Activated naive CD4-positive, alpha-beta T cell treated with anti-CD3 and anti-CD28 coated beads for 36 hours (primary cell): ENCODE results near the gene TAF4B. TPM values are rescaled to one million over a fixed set of nuclear protein-coding genes. Genes with fewer than 3 reads are reported as not detected.
A peak's percentile ranks its signal among the peaks of the same experiment; 100 is the strongest.

Experiments
- CTCF ChIA-PET: fragments of 350-600 bp; sonication (Branson Sonifier 250); formaldehyde crosslinking; loops from one replicate; lab custom pipeline; 2021; ENCODE audit warnings: antibody characterized with exemption; lab: Charles Lee
- DNase-seq: peaks from one replicate; pipeline ENCODE4 v3.0.0-alpha.2; 2020
- H3K27ac Mint-ChIP-seq: one replicate; pipeline ENCODE4 v1.8.0; 2021; ENCODE audit warnings: mild to moderate bottlenecking, mixed read lengths
- H3K27me3 Mint-ChIP-seq: one replicate; pipeline ENCODE4 v1.8.0; 2021; ENCODE audit warnings: low read depth, mixed read lengths
- H3K36me3 Mint-ChIP-seq: one replicate; pipeline ENCODE4 v1.8.0; 2021; ENCODE audit warnings: low read depth, mixed read lengths
- H3K4me1 Mint-ChIP-seq: one replicate; pipeline ENCODE4 v1.8.0; 2021; ENCODE audit warnings: low read depth, mixed read lengths
- H3K4me3 Mint-ChIP-seq: one replicate; pipeline ENCODE4 v1.8.0; 2021; ENCODE audit warnings: mild to moderate bottlenecking, moderate library complexity, mixed read lengths
- H3K9me3 Mint-ChIP-seq: one replicate; pipeline ENCODE4 v1.8.0; 2021; ENCODE audit warnings: mixed read lengths
- intact Hi-C: fragments of 100-400 bp; cut with micrococcal nuclease; formaldehyde crosslinking; loops from one replicate; pipeline ENCODE4 v1.15.1; 2023
- total RNA-seq, 2 experiments: library from RNA; stranded (reverse); gene quantifications; one replicate each; pipeline ENCODE4 v1.2.3, GENCODE V29; 2021

TAF4B gene
- total RNA-seq, 2 experiments from 2014 or later: 15.9 to 16.3 TPM

- intact Hi-C loops: loop anchor here (1.0 kb wide), 1 partner anchor 244 kb away; no protein-coding TSS in a partner anchor
- no peak overlapping the region for H3K27ac Mint-ChIP-seq
- peak; percentile 36 for DNase-seq
- CTCF ChIA-PET: interaction anchor here (0.7 to 2.5 kb wide), 3 partner anchors 15 to 247 kb away, joined by 3 to 5 read pairs (median 4); no protein-coding TSS in a partner anchor
- H3K36me3 Mint-ChIP-seq: no peaks in the 10 kb centered on the region
- no peaks in the 10 kb centered on the region for H3K4me1 Mint-ChIP-seq
- no peaks in the 10 kb centered on the region for H3K27me3 Mint-ChIP-seq
- H3K9me3 Mint-ChIP-seq: no peaks in the 10 kb centered on the region
- no peak overlapping the region for H3K4me3 Mint-ChIP-seq
These were observed 179.1 kb downstream of the TAF4B start for GRCh38 chr18:26405190-26405801.

GRCh38 chr18:26406324-26406723 lies 180.1 kb downstream of the TAF4B start:
- Mint-ChIP-seq H3K27me3 (no peaks in the 10 kb centered on the region), H3K27ac (no peak overlapping the region), H3K9me3 (no peaks in the 10 kb centered on the region), H3K4me1 (no peaks in the 10 kb centered on the region), H3K36me3 (no peaks in the 10 kb centered on the region), H3K4me3 (no peak overlapping the region)
- no peak for DNase-seq
- CTCF ChIA-PET: interaction anchor here (0.6 to 2.5 kb wide), 4 partner anchors 22 to 246 kb away, joined by 3 to 5 read pairs (median 3); no protein-coding TSS in a partner anchor
- intact Hi-C loops: no loop called here

GRCh38 chr18:26406854-26407517 lies 180.7 kb downstream of the TAF4B start:
- no peaks in the 10 kb centered on the region for H3K4me1 Mint-ChIP-seq
- H3K27ac Mint-ChIP-seq: no peak overlapping the region
- H3K36me3 Mint-ChIP-seq: no peaks in the 10 kb centered on the region
- CTCF ChIA-PET: interaction anchor here (0.6 to 0.7 kb wide), 2 partner anchors 183 to 208 kb away, joined by 3 read pairs; no protein-coding TSS in a partner anchor
- H3K27me3 Mint-ChIP-seq: no peaks in the 10 kb centered on the region
- DNase-seq: no peak
- intact Hi-C loops: no loop called here
- H3K9me3 Mint-ChIP-seq: no peaks in the 10 kb centered on the region
- H3K4me3 Mint-ChIP-seq: no peak overlapping the region

- Mint-ChIP-seq H3K36me3 (no peaks in the 10 kb centered on the region), H3K27ac (no peak overlapping the region), H3K4me1 (no peaks in the 10 kb centered on the region), H3K27me3 (no peaks in the 10 kb centered on the region), H3K9me3 (no peaks in the 10 kb centered on the region), H3K4me3 (no peak overlapping the region)
- CTCF ChIA-PET: no interaction called here
- intact Hi-C loops: no loop called here
- no peak for DNase-seq
These were observed 181.7 kb downstream of the TAF4B start for GRCh38 chr18:26407736-26408601.

- no peak overlapping the region for H3K4me3 Mint-ChIP-seq
- no peaks in the 10 kb centered on the region for H3K4me1 Mint-ChIP-seq
- no peaks in the 10 kb centered on the region for H3K9me3 Mint-ChIP-seq
- no peaks in the 10 kb centered on the region for H3K36me3 Mint-ChIP-seq
- DNase-seq: no peak
- no peaks in the 10 kb centered on the region for H3K27me3 Mint-ChIP-seq
- no peak overlapping the region for H3K27ac Mint-ChIP-seq
- CTCF ChIA-PET: interaction anchor here (0.9 kb wide), 1 partner anchor 25 kb away, joined by 3 read pairs; no protein-coding TSS in a partner anchor
- intact Hi-C loops: no loop called here
These were observed 182.8 kb downstream of the TAF4B start for GRCh38 chr18:26409091-26409490.

GRCh38 chr18:26414901-26415440 lies 188.7 kb downstream of the TAF4B start:
- Mint-ChIP-seq H3K27me3 (no peaks in the 10 kb centered on the region), H3K4me3 (no peak overlapping the region), H3K9me3 (no peaks in the 10 kb centered on the region), H3K27ac (no peak overlapping the region), H3K36me3 (no peaks in the 10 kb centered on the region), H3K4me1 (no peaks in the 10 kb centered on the region)
- intact Hi-C loops: no loop called here
- no peak for DNase-seq
- CTCF ChIA-PET: no interaction called here

GRCh38 chr18:26415631-26416030 lies 189.4 kb downstream of the TAF4B start:
- intact Hi-C loops: no loop called here
- Mint-ChIP-seq H3K9me3 (no peaks in the 10 kb centered on the region), H3K27me3 (no peaks in the 10 kb centered on the region), H3K27ac (no peak overlapping the region), H3K36me3 (no peaks in the 10 kb centered on the region), H3K4me3 (no peak overlapping the region), H3K4me1 (no peaks in the 10 kb centered on the region)
- no peak for DNase-seq
- CTCF ChIA-PET: no interaction called here

GRCh38 chr18:26416652-26417150 lies 190.5 kb downstream of the TAF4B start:
- no peak overlapping the region for H3K27ac Mint-ChIP-seq
- no peak overlapping the region for H3K4me3 Mint-ChIP-seq
- no peaks in the 10 kb centered on the region for H3K4me1 Mint-ChIP-seq
- no peaks in the 10 kb centered on the region for H3K27me3 Mint-ChIP-seq
- intact Hi-C loops: no loop called here
- H3K9me3 Mint-ChIP-seq: no peaks in the 10 kb centered on the region
- H3K36me3 Mint-ChIP-seq: no peaks in the 10 kb centered on the region
- no peak for DNase-seq
- CTCF ChIA-PET: no interaction called here

GRCh38 chr18:26417190-26417589 lies 190.9 kb downstream of the TAF4B start:
- no peaks in the 10 kb centered on the region for H3K36me3 Mint-ChIP-seq
- H3K27me3 Mint-ChIP-seq: no peaks in the 10 kb centered on the region
- no peaks in the 10 kb centered on the region for H3K4me1 Mint-ChIP-seq
- intact Hi-C loops: no loop called here
- no peak overlapping the region for H3K27ac Mint-ChIP-seq
- no peak overlapping the region for H3K4me3 Mint-ChIP-seq
- no peaks in the 10 kb centered on the region for H3K9me3 Mint-ChIP-seq
- no peak for DNase-seq
- CTCF ChIA-PET: interaction anchor here (0.7 kb wide), 1 partner anchor 474 kb away, joined by 3 read pairs; no protein-coding TSS in a partner anchor

- intact Hi-C loops: no loop called here
- CTCF ChIA-PET: no interaction called here
- Mint-ChIP-seq H3K27me3 (no peaks in the 10 kb centered on the region), H3K4me1 (no peaks in the 10 kb centered on the region), H3K4me3 (no peak overlapping the region), H3K36me3 (no peaks in the 10 kb centered on the region), H3K27ac (no peak overlapping the region), H3K9me3 (no peaks in the 10 kb centered on the region)
- DNase-seq: no peak
These were observed 192.0 kb downstream of the TAF4B start for GRCh38 chr18:26418225-26418624.

GRCh38 chr18:26419746-26420145 lies 193.5 kb downstream of the TAF4B start:
- Mint-ChIP-seq H3K4me3 (no peak overlapping the region), H3K9me3 (no peaks in the 10 kb centered on the region), H3K27ac (no peak overlapping the region), H3K36me3 (no peaks in the 10 kb centered on the region), H3K4me1 (no peaks in the 10 kb centered on the region), H3K27me3 (no peaks in the 10 kb centered on the region)
- intact Hi-C loops: no loop called here
- CTCF ChIA-PET: no interaction called here
- DNase-seq: no peak

- no peak overlapping the region for H3K4me3 Mint-ChIP-seq
- no peaks in the 10 kb centered on the region for H3K36me3 Mint-ChIP-seq
- H3K4me1 Mint-ChIP-seq: no peaks in the 10 kb centered on the region
- no peaks in the 10 kb centered on the region for H3K27me3 Mint-ChIP-seq
- no peak overlapping the region for H3K27ac Mint-ChIP-seq
- DNase-seq: no peak
- intact Hi-C loops: no loop called here
- H3K9me3 Mint-ChIP-seq: no peaks in the 10 kb centered on the region
- CTCF ChIA-PET: no interaction called here
These were observed 195.3 kb downstream of the TAF4B start for GRCh38 chr18:26421503-26421902.
